A204.1 (cell line): ENCODE results near the gene COL19A1.

Experiments
- FAIRE-seq: peaks from 2 replicates; lab custom pipeline; 2012; peaks lifted over from hg19 to GRCh38; lab: Jason Lieb, UNC

Gene COL19A1

GRCh38 chr6:70231311-70231710 is 365.0 kb downstream of the COL19A1 start:
- FAIRE-seq = no peak

GRCh38 chr6:70234561-70235236 is 368.3 kb downstream of the COL19A1 start:
- no peak for FAIRE-seq

GRCh38 chr6:70236343-70236742 is 370.0 kb downstream of the COL19A1 start:
- no peak for FAIRE-seq

GRCh38 chr6:70241031-70241430 is 374.7 kb downstream of the COL19A1 start:
- no peak for FAIRE-seq

GRCh38 chr6:70241991-70242420 is 375.6 kb downstream of the COL19A1 start:
- no peak for FAIRE-seq

- FAIRE-seq = no peak
These were observed 379.8 kb downstream of the COL19A1 start for GRCh38 chr6:70246118-70246517.

GRCh38 chr6:70252604-70253003 is 386.2 kb downstream of the COL19A1 start:
- FAIRE-seq = no peak

- FAIRE-seq = no peak
These were observed 387.6 kb downstream of the COL19A1 start for GRCh38 chr6:70253923-70254322.

GRCh38 chr6:70254784-70255183 is 388.4 kb downstream of the COL19A1 start:
- FAIRE-seq = no peak

- no peak for FAIRE-seq
These were observed 391.5 kb downstream of the COL19A1 start for GRCh38 chr6:70257768-70258273.

- FAIRE-seq = no peak
These were observed 392.1 kb downstream of the COL19A1 start for GRCh38 chr6:70258483-70258882.
